ENCODE measurements around the gene SLC38A3.

The SLC38A3 gene

DNA sequence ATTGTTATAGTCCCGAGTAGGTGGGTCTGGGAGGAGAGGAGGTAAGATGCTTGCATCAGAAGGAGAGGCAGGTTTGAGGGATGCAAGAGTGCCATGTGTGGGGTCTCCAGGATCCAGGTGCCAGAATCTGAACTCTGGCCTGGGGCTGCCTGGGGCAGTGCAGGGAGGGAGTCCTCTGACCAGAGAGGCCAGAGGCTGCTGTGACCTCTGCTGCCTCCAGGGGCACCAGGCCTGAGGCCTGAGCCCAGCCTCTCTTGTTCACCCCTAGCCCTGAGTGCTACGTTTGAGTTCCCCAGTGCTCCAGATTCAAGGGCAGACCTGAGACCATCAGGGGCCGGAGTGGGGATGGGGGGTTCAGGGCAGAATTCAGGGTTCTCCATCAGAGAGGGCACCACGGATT is 7.4 kb downstream of the SLC38A3 start:
- DNase-seq (ENCODE audit: low spot score): no peak
- peak overlapping the region; percentile 28; the same call in 1 of the 2 replicates for H3K27ac ChIP-seq
- ChIA-PET CTCF (interaction anchor here (0.6 to 1.2 kb wide), 2 partner anchors 20 to 30 kb away, joined by 3 to 5 read pairs; no protein-coding TSS in a partner anchor), POLR2A (ENCODE audit: low non-redundant PET) (no interaction called here)
- TF ChIP-seq, protein P1, sequence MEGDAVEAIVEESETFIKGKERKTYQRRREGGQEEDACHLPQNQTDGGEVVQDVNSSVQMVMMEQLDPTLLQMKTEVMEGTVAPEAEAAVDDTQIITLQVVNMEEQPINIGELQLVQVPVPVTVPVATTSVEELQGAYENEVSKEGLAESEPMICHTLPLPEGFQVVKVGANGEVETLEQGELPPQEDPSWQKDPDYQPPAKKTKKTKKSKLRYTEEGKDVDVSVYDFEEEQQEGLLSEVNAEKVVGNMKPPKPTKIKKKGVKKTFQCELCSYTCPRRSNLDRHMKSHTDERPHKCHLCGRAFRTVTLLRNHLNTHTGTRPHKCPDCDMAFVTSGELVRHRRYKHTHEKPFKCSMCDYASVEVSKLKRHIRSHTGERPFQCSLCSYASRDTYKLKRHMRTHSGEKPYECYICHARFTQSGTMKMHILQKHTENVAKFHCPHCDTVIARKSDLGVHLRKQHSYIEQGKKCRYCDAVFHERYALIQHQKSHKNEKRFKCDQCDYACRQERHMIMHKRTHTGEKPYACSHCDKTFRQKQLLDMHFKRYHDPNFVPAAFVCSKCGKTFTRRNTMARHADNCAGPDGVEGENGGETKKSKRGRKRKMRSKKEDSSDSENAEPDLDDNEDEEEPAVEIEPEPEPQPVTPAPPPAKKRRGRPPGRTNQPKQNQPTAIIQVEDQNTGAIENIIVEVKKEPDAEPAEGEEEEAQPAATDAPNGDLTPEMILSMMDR (conservative IDR thresholded peaks at IDR 0.05; ENCODE audit: low read depth): no peak

DNA sequence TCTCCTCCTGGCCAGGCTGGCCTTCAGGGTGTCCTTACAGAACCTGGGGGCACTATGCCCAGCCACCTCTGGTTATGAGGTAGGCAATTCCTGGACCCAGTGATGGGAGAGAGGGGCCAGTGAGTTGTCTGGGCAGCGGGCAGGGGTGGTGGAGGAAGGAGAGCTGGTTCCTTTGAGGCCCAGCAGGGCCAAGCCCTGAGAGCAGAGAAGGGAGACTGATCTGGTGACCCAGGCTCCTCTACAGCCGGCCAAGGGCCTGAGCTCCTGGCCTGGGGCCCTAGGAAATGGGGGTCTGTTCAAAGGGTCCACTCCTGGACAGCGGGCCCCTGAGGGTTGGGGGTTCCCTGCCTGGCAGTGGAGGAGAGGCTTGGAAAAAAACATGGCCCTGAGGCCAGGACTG is 7.9 kb downstream of the SLC38A3 start:
- ChIA-PET CTCF (interaction anchor here (1.2 kb wide), 1 partner anchor 21 kb away, joined by 3 read pairs; no protein-coding TSS in a partner anchor), POLR2A (ENCODE audit: low non-redundant PET) (no interaction called here)
- no peak for DNase-seq (ENCODE audit: low spot score)
- no peak overlapping the region for H3K27ac ChIP-seq
- TF ChIP-seq, protein P1 (conservative IDR thresholded peaks at IDR 0.05; ENCODE audit: low read depth): no peak

DNA sequence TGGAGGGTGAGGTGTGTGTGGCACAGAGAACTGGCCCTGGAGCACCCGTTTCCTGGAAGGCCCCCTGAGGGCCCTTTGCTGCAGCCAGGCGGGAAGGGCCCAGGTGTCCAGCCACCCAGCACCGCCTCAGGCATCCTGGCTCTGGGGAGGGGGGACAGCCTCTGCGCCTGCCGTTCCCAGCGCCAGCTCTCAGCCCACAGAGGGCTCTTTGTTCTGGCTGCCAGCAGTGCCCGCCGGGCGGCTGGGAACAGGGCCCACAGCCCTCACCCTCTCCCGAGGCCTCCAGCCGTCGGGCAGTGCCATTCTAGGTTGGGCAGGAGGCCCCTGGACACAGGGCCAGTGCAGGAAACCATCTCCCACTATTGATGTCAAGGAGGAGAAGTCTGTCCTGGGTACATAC is 8.3 kb downstream of the SLC38A3 start:
- TF ChIP-seq, protein P1 (conservative IDR thresholded peaks at IDR 0.05; ENCODE audit: low read depth): no peak
- ChIA-PET POLR2A (ENCODE audit: low non-redundant PET) (no interaction called here), CTCF (interaction anchor here (1.2 kb wide), 1 partner anchor 21 kb away, joined by 3 read pairs; no protein-coding TSS in a partner anchor)
- no peak overlapping the region for H3K27ac ChIP-seq
- no peak for DNase-seq (ENCODE audit: low spot score)

DNA sequence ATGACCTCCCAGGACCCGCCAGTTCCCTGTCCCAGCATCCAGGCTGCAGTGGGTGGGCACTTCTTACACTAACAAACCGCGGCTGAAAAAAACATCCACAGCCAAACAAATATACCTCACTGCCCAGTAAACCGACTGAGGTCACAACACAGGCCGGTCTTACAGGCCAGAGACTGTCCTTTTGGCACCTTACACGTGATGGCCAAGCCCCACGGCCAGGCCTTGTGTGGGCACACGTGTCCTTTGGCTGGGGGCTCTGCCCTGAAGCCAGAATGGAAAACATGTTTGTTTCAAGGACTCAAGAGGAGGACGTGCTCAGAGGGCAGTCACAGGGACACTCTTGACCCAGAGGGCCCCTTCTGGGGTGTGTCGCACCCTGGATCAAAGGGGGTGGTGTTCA is 9.8 kb downstream of the SLC38A3 start:
- TF ChIP-seq, protein P1 (conservative IDR thresholded peaks at IDR 0.05; ENCODE audit: low read depth): no peak
- DNase-seq (ENCODE audit: low spot score): no peak
- ChIA-PET POLR2A (ENCODE audit: low non-redundant PET) (interaction anchor here (0.6 kb wide), 1 partner anchor 11 kb away, joined by 3 read pairs; no protein-coding TSS in a partner anchor), CTCF (no interaction called here)
- H3K27ac ChIP-seq: no peak overlapping the region

DNA sequence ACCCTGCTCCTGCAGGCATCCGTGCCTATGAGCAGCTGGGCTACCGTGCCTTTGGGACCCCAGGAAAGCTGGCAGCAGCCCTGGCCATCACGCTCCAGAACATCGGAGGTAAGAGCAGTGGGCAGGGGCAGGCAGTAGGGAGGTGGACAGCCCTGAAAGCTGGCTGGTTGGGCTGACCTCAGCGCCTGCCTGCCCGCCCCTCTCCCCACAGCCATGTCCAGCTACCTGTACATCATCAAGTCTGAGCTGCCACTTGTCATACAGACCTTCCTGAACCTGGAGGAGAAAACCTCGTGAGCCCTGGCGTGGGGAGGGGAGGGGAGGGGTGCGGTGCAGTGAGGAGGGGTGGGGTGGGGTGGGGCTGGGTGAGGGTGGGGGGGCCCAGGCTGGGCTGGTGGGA is 10.5 kb downstream of the SLC38A3 start:
- POLR2A ChIA-PET (ENCODE audit: low non-redundant PET): no interaction called here
- DNase-seq (ENCODE audit: low spot score): no peak
- no peak overlapping the region for H3K27ac ChIP-seq
- TF ChIP-seq, protein P1 (conservative IDR thresholded peaks at IDR 0.05; ENCODE audit: low read depth): no peak
- CTCF ChIA-PET: no interaction called here

DNA sequence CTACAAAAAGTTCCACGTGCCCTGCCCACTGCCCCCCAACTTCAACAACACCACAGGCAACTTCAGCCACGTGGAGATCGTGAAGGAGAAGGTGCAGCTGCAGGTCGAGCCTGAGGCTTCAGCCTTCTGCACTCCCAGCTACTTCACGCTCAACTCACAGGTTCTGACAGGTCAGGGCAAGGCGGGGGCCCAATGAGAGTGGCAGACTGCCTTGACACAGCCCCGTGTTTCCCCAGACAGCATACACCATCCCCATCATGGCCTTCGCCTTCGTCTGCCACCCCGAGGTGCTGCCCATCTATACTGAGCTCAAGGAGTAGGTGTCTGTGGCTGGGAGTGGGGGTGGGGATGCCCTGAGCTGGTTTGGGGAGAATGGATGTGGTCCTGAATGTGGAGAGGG is 12.6 kb downstream of the SLC38A3 start:
- 0 out of 2 replicates have a peak overlapping the region, but pooled peaks have one; percentile 6 for H3K27ac ChIP-seq
- no peak for DNase-seq (ENCODE audit: low spot score)
- POLR2A ChIA-PET (ENCODE audit: low non-redundant PET): no interaction called here
- CTCF ChIA-PET: interaction anchor here (0.6 to 2.2 kb wide), 4 partner anchors 8 to 95 kb away, joined by 3 to 8 read pairs (median 6); no protein-coding TSS in a partner anchor
- TF ChIP-seq, protein P1 (conservative IDR thresholded peaks at IDR 0.05; ENCODE audit: low read depth): no peak

Measured in RWPE1 (cell line).